ENCODE measurements around the gene SMKR1.
"Not testable (repeated sequence)": the region's sequence is repeated elsewhere in the genome, so short reads cannot be mapped to it uniquely, and the experiment has no call there.

Gene SMKR1

GRCh38 chr7:129519464-129519863 lies 17.1 kb downstream of the SMKR1 start:
- Histone ChIP-seq H3K9me3 (ENCODE audit: control insufficient read depth, low read length) (no peaks in the 10 kb centered on the region), H3K27me3 (ENCODE audit: control insufficient read depth, insufficient read depth, low read length) (no peaks in the 10 kb centered on the region), H3K79me2 (no peaks in the 10 kb centered on the region), H3K36me3 (ENCODE audit: control insufficient read depth, insufficient read depth, low read length) (no peaks in the 10 kb centered on the region), H3K27ac (no peak overlapping the region), H2AFZ (no peak overlapping the region), H3K4me3 (ENCODE audit: low read depth, low read length) (no peak overlapping the region), H3K4me2 (ENCODE audit: low read length) (no peak overlapping the region), H3K4me1 (no peaks in the 10 kb centered on the region), H3K9ac (no peak overlapping the region)
- TF ChIP-seq CTCF (IDR thresholded peaks at IDR 0.05): no peak

- Histone ChIP-seq H3K36me3 (ENCODE audit: control insufficient read depth, insufficient read depth, low read length) (no peaks in the 10 kb centered on the region), H3K27ac (no peak overlapping the region), H2AFZ (no peak overlapping the region), H3K4me3 (ENCODE audit: low read depth, low read length) (no peak overlapping the region), H3K4me2 (ENCODE audit: low read length) (no peak overlapping the region), H3K9me3 (ENCODE audit: control insufficient read depth, low read length) (no peaks in the 10 kb centered on the region), H3K27me3 (ENCODE audit: control insufficient read depth, insufficient read depth, low read length) (no peaks in the 10 kb centered on the region), H3K79me2 (no peaks in the 10 kb centered on the region), H3K9ac (no peak overlapping the region), H3K4me1 (no peaks in the 10 kb centered on the region)
- TF ChIP-seq CTCF (IDR thresholded peaks at IDR 0.05): no peak
Observed at GRCh38 chr7:129522088-129522970, 20.0 kb downstream of the SMKR1 start.

GRCh38 chr7:129522971-129523340 lies 20.6 kb downstream of the SMKR1 start:
- no peak for TF ChIP-seq CTCF (IDR thresholded peaks at IDR 0.05)
- H3K79me2 ChIP-seq: no peaks in the 10 kb centered on the region
- no peaks in the 10 kb centered on the region for H3K4me1 ChIP-seq
- H3K9me3 ChIP-seq (ENCODE audit: control insufficient read depth, low read length): no peaks in the 10 kb centered on the region
- no peaks in the 10 kb centered on the region for H3K36me3 ChIP-seq (ENCODE audit: control insufficient read depth, insufficient read depth, low read length)
- no peak overlapping the region for H3K9ac ChIP-seq
- no peak overlapping the region for H2AFZ ChIP-seq
- H3K27ac ChIP-seq: no peak overlapping the region
- H3K4me2 ChIP-seq (ENCODE audit: low read length): no peak overlapping the region
- no peaks in the 10 kb centered on the region for H3K27me3 ChIP-seq (ENCODE audit: control insufficient read depth, insufficient read depth, low read length)
- no peak overlapping the region for H3K4me3 ChIP-seq (ENCODE audit: low read depth, low read length)

GRCh38 chr7:129523924-129524323 lies 21.6 kb downstream of the SMKR1 start:
- Histone ChIP-seq H3K4me3 (ENCODE audit: low read depth, low read length) (no peak overlapping the region), H3K27me3 (ENCODE audit: control insufficient read depth, insufficient read depth, low read length) (no peaks in the 10 kb centered on the region), H3K4me1 (no peaks in the 10 kb centered on the region), H3K9ac (no peak overlapping the region), H2AFZ (no peak overlapping the region), H3K27ac (no peak overlapping the region), H3K79me2 (no peaks in the 10 kb centered on the region), H3K4me2 (ENCODE audit: low read length) (no peak overlapping the region), H3K36me3 (ENCODE audit: control insufficient read depth, insufficient read depth, low read length) (no peaks in the 10 kb centered on the region), H3K9me3 (ENCODE audit: control insufficient read depth, low read length) (no peaks in the 10 kb centered on the region)
- no peak for TF ChIP-seq CTCF (IDR thresholded peaks at IDR 0.05)

- not testable (repeated sequence) for H3K79me2 ChIP-seq; H3K9me3 ChIP-seq (ENCODE audit: control insufficient read depth, low read length); H3K27ac ChIP-seq; H3K9ac ChIP-seq; H3K27me3 ChIP-seq (ENCODE audit: control insufficient read depth, insufficient read depth, low read length); H2AFZ ChIP-seq; H3K4me1 ChIP-seq; H3K4me2 ChIP-seq (ENCODE audit: low read length); H3K36me3 ChIP-seq (ENCODE audit: control insufficient read depth, insufficient read depth, low read length); H3K4me3 ChIP-seq (ENCODE audit: low read depth, low read length)
Observed at GRCh38 chr7:129524405-129524804, 22.1 kb downstream of the SMKR1 start.

Data from parathyroid adenoma (tissue), 2 donors.